GM18507 (cell line): ENCODE data around the gene ZNF236.

ENCODE experiments used
- DNase-seq: peaks from one replicate; pipeline ENCODE4 v3.0.0; 2011; ENCODE audit warnings: low read depth; ENCODE audit not compliant: insufficient read length; ENCODE audit errors: extremely low spot score
- FAIRE-seq: peaks from 2 replicates; lab custom pipeline; 2011; peaks lifted over from hg19 to GRCh38; lab: Jason Lieb, UNC

The ZNF236 gene

GRCh38 chr18:76895498-76895897, 73.1 kb downstream of the ZNF236 start:
- FAIRE-seq (no peak), DNase-seq (no peak)

DNA sequence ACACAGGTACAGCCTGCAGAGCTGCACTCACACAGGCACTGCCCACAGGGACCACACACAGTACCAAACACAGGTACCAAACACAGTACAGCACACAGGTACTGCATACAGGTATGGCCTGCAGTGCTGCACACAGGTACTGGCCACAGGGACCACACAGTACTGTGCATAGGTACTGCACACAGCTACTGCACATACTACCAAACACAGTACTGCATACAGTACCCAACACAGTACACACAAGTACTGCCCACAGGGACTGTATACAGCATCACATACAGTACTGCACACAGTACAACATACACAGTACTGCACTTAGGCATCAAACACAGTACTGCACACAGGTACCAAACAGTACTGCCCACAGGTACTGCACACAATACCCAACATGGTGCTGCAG, 74.3 kb downstream of the ZNF236 start:
- FAIRE-seq (no peak), DNase-seq (no peak)

DNA sequence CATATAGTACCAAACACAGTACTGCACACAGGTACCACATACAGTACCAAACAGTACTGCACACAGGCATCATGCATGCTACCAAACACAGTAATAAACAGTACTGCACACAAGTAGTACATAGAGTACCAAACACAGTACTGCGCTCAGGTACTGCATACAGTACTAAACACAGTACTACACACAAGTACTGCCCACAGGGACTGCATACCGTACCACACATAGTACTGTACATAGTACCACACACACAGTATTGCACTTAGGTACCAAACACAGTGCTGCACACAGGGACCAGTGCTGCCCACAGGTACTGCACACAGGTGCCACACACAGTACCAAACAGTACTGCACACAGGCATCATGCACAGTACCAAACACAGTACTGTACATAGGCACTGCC, 74.9 kb downstream of the ZNF236 start:
- FAIRE-seq, result no peak
- no peak for DNase-seq

GRCh38 chr18:76903386-76903785, 81.0 kb downstream of the ZNF236 start:
- DNase-seq (no peak), FAIRE-seq (no peak)

GRCh38 chr18:76905821-76906220, 83.5 kb downstream of the ZNF236 start:
- DNase-seq (no peak), FAIRE-seq (no peak)

DNA sequence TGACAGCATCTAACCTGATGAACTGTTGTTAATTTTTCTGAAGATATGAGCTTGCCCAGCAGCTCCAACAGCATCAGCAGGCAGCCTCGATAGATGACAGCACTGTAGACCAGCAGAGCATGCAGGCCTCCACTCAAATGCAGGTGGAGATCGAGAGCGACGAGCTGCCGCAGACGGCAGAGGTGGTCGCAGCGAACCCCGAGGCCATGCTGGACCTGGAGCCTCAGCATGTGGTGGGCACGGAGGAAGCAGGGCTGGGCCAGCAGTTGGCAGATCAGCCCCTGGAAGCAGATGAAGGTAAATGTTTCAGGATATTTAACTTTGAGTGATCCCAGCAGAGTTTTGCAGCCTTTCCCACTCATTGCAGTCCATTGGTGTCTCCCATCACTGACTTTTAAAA, 85.9 kb downstream of the ZNF236 start:
- DNase-seq (no peak), FAIRE-seq (no peak)

- FAIRE-seq (no peak), DNase-seq (no peak)
Measured at GRCh38 chr18:76909439-76909838, 87.1 kb downstream of the ZNF236 start.

DNA sequence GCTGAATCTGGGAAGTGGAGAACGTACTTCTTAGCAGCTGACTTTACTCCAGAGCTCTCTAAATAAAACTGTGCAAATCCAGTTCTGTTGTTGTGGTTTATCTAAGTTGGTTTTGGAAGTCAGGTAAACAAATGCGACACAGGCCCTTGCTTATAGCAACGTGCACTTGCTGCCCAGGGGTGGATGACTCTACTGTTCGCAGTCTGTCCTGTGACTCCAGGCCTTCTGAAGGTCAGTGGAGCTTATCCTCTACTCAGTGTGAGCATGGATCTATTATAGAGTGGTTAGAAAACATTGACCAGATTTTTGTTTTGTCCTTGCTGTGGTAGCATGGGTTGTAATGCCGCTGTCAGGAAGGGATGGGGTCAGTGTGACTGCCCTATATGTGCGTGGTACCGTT, 89.1 kb downstream of the ZNF236 start:
- DNase-seq (no peak), FAIRE-seq (no peak)

GRCh38 chr18:76913583-76913982, 91.2 kb downstream of the ZNF236 start:
- no peak for FAIRE-seq

GRCh38 chr18:76914314-76914713, 92.0 kb downstream of the ZNF236 start:
- FAIRE-seq, result peak; percentile 69
- DNase-seq, result no peak

More at GRCh38 chr18:76913583-76913982, 91.2 kb downstream of the ZNF236 start:
- no peak for DNase-seq

DNA sequence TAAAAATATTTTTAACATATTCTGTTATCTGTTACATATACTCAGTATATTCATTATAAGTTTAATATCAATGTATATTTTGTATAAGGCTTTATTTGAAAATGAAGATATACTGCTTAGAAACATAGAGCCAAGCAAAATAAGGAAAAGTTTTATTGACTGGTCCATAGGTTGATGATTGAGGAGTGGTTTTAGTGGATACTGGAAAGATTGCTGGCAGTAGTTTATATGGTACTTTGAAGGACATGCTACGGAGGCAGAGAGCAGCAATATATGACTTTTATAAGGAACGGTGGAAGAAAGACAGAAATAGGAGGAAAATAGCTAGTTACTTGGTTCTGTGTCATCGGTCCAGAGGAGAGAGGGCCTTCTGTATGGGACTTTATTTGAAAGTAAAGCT, 92.4 kb downstream of the ZNF236 start:
- no peak for FAIRE-seq
- no peak for DNase-seq

- FAIRE-seq (no peak), DNase-seq (no peak)
Measured at GRCh38 chr18:76915456-76915855, 93.1 kb downstream of the ZNF236 start.

DNA sequence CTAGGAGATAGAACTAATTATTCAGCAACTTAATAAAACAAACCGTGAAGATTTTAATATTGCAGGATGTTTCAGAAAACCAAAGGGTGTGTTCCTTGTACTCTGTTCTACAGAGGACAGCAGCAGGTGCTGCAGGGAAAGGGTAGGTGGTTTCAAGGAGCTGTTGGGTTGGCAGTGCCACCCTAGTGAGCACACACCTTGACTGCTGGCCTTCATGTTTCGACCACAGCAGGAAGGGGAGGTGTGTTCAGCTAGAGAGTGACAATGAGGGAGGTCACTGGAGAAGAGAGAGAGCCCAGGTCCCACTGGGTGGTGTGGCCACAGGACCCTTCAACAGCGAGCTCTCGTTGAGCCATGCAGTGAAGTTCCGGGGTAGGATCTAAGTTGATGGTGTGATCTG, 98.6 kb downstream of the ZNF236 start:
- no peak for DNase-seq
- no peak for FAIRE-seq

GRCh38 chr18:76922107-76922506, 99.8 kb downstream of the ZNF236 start:
- peak; percentile 63 for FAIRE-seq
- peak; percentile 54 for DNase-seq

DNA sequence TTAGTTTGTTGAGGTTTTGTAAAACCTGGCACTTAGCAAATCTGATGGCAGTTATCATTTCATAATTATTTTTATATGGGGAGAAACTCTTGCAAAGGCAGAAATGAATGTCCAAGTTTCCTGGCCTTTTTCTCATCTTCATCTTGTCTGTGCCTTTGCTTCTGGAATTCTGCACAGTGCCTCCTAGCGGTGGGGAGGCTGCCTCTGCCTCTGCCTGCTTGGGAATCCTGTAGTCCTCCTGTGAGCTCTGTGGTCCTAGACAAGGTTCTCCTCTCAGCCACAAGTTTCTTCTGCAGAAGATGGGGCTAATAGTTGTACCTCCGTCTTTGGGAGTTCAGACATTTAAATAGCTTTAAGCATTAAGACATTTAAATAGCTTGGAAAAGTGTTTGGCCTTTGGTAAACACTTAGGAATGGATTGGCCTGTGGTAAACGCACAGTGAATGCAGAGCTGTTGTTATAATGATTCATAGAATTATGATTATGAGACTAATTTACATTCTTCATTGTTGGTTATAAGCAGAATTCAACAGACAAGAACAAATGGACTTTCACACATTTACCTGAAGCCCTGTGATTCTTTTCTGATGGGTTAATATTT, 101.2 kb downstream of the ZNF236 start:
- FAIRE-seq, result no peak
- DNase-seq, result no peak

- DNase-seq (no peak), FAIRE-seq (no peak)
Measured at GRCh38 chr18:76925501-76925900, 103.1 kb downstream of the ZNF236 start.

GRCh38 chr18:76927223-76927725, 104.9 kb downstream of the ZNF236 start:
- no peak for DNase-seq
- no peak for FAIRE-seq

- DNase-seq, result no peak
- no peak for FAIRE-seq
Measured at GRCh38 chr18:76928179-76928868, 106.0 kb downstream of the ZNF236 start.

DNA sequence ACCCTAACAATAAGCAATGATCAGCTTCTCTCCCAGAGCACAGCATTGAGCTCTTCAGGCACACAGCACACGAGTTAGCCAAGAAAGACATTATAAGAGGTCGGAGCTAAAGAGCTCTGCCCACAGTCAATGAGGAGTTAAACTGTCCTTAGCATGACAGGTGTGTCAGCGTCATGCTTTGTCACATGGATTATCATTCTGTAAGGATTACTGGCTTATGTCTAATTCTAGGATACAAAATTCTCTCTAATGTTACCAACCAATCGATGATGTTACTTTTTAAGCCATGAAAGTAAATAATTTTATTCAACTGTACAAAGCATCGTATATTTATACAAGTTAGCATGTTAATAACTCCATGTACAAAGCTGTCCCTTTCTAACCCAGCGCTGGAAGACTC, 108.8 kb downstream of the ZNF236 start:
- DNase-seq, result no peak
- FAIRE-seq, result no peak

DNA sequence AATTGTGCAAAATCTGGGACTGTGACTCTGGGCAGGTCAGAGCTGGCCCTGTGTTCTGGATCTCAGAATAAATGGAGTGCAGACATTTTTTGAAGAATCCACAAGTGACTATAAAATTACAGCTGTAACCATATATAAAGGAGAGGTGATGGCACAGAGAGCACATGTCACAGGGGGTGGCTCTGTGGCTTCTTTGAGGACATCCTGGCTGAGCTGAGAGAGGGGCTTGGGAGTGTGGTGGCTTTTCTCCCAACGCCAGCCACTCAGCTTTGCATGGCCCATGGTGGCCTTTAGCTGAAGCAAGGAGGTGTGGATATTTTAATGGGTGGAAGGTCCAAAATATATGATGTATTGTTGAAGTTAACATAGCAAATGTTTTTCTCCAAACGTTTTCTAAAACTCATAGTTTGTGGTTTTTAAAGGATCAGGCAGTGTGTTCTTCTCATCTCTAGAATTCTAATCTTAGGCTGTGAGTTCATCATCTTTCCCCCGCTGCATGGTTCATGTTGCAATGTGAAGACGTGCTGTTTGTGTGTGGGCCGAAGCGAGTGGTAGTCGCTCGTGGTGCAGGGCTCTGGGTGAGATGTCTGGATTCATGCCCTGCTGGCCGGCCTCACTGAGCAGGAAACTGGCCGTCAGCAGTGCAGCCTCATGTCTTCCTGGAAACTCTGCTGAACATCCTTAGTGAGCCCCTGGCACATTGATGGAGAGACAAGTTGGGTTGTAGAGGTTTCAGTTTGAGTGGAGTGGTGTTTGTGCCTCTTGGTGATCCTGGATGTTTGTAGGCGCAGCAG, 109.9 kb downstream of the ZNF236 start:
- DNase-seq (no peak), FAIRE-seq (no peak)
